Endothelial cell of umbilical vein (primary cell): ENCODE results near the gene MCTP1. TPM values are rescaled to one million over a fixed set of nuclear protein-coding genes. Genes with fewer than 3 reads are reported as not detected.

Source experiments
- BruUV-seq: library from RNA; stranded (reverse); fragments of 400-500 nt; replicated peaks from 2 replicates; lab custom pipeline; 2021; lab: Mats Ljungman, UMichigan
- CTCF ChIA-PET: fragments of 300-600, 350-600 bp; sonication (Branson Sonifier 250); formaldehyde crosslinking; loops from one replicate; lab custom pipeline; 2021; ENCODE audit warnings: antibody characterized with exemption, inconsistent platforms; lab: Charles Lee
- POLR2A ChIA-PET: fragments of 300-600, 350-600 bp; sonication (Branson Sonifier 250); formaldehyde crosslinking; loops from one replicate; lab custom pipeline; 2021; ENCODE audit warnings: antibody characterized with exemption, inconsistent platforms; lab: Charles Lee
- DNase-seq: peaks from one replicate; pipeline ENCODE4 v3.0.0-alpha.2; 2011; ENCODE audit warnings: low read depth, low spot score
- FAIRE-seq: peaks from 2 replicates; lab custom pipeline; 2011; peaks lifted over from hg19 to GRCh38; lab: Jason Lieb, UNC
- H2AFZ ChIP-seq: 2 replicates; pipeline ENCODE4 v1.6.0; 2012; ENCODE audit warnings: low read depth, low read length, control low read depth, inconsistent platforms
- H3K27ac ChIP-seq: 2 replicates; pipeline ENCODE4 v1.5.1; 2011; ENCODE audit warnings: low read depth, mild to moderate bottlenecking, control low read depth, low read length, moderate library complexity; ENCODE audit not compliant: insufficient read depth
- H3K27me3 ChIP-seq, 2 experiments: 2 replicates each; pipeline versions ENCODE4 v1.6.0 to v1.6.1; 2011; ENCODE audit warnings: low read length in 2 of 2, mixed read lengths in 1 of 2; ENCODE audit not compliant: control insufficient read depth in 2 of 2, insufficient read depth in 2 of 2
- H3K36me3 ChIP-seq, 2 experiments: 2 replicates in 1 of 2; 3 replicates in 1 of 2; pipeline ENCODE4 v1.5.1; 2011; ENCODE audit warnings: low read length in 2 of 2, mild to moderate bottlenecking in 1 of 2, moderate library complexity in 1 of 2; ENCODE audit not compliant: control insufficient read depth in 2 of 2, insufficient read depth in 2 of 2; ENCODE audit errors: extremely low read depth in 1 of 2
- H3K4me1 ChIP-seq: 3 replicates; pipeline ENCODE4 v1.5.1; 2011; ENCODE audit warnings: mild to moderate bottlenecking, low read length; ENCODE audit not compliant: control insufficient read depth, insufficient read depth; ENCODE audit errors: extremely low read depth
- H3K4me2 ChIP-seq: 2 replicates; pipeline ENCODE4 v1.6.1; 2011; ENCODE audit warnings: low read length, control low read depth, mixed read lengths; ENCODE audit not compliant: insufficient read depth
- H3K4me3 ChIP-seq, 3 experiments: fragments of 200-600 bp in 1 of 3; sonication (generic), shearing (Covaris generic) in 1 of 3; replicated peaks in 1 of 3; 2 replicates each; pipeline ENCODE4 v1.5.1; 2011 to 2016; ENCODE audit warnings: control low read depth in 3 of 3, low read length in 3 of 3, mild to moderate bottlenecking in 2 of 3, inconsistent platforms in 1 of 3, low read depth in 1 of 3, moderate library complexity in 1 of 3; ENCODE audit not compliant: insufficient read depth in 1 of 3
- H3K79me2 ChIP-seq: 2 replicates; pipeline ENCODE4 v1.6.0; 2012; ENCODE audit warnings: low read length, inconsistent platforms; ENCODE audit not compliant: control insufficient read depth, insufficient read depth
- H3K9ac ChIP-seq: replicated peaks from 2 replicates; pipeline ENCODE3; 2011; ENCODE audit warnings: low read length, control low read depth; ENCODE audit not compliant: insufficient read depth; ENCODE audit errors: extremely low read depth
- H3K9me1 ChIP-seq: replicated peaks from 3 replicates; pipeline ENCODE4 v1.6.0; 2011; ENCODE audit warnings: mild to moderate bottlenecking, low read length; ENCODE audit not compliant: control insufficient read depth, insufficient read depth; ENCODE audit errors: extremely low read depth
- H3K9me3 ChIP-seq: replicated peaks from 2 replicates; pipeline ENCODE4 v1.5.1; 2012; ENCODE audit warnings: low read length, inconsistent platforms; ENCODE audit not compliant: control insufficient read depth, insufficient read depth
- H4K20me1 ChIP-seq: replicated peaks from 2 replicates; pipeline ENCODE3; 2011; ENCODE audit warnings: mild to moderate bottlenecking, low read length; ENCODE audit not compliant: control insufficient read depth, insufficient read depth; ENCODE audit errors: extremely low read depth
- EZH2 ChIP-seq: IDR thresholded peaks from 2 replicates; pipeline ENCODE4 v1.6.1; 2012; ENCODE audit warnings: borderline replicate concordance, low read depth, mild to moderate bottlenecking, moderate library complexity, low read length, inconsistent platforms; ENCODE audit not compliant: severe bottlenecking
- FOS ChIP-seq: IDR thresholded peaks from 2 replicates; pipeline ENCODE4 v1.6.1; 2011; ENCODE audit warnings: mild to moderate bottlenecking, low read length, moderate library complexity, borderline replicate concordance; ENCODE audit not compliant: insufficient read depth
- GATA2 ChIP-seq: IDR thresholded peaks from 2 replicates; pipeline ENCODE4 v1.7.0; 2011; ENCODE audit warnings: low read depth, mild to moderate bottlenecking, moderate library complexity, mixed read lengths, low read length; ENCODE audit not compliant: insufficient read length, insufficient read depth
- JUN ChIP-seq: IDR thresholded peaks from 2 replicates; pipeline ENCODE4 v1.6.1; 2011; ENCODE audit warnings: borderline replicate concordance, low read depth; ENCODE audit not compliant: insufficient read length, insufficient read depth
- MYC ChIP-seq: IDR thresholded peaks from one replicate; pipeline ENCODE4 v1.6.1; 2011; ENCODE audit warnings: mild to moderate bottlenecking, low read depth, low read length
- POLR2A ChIP-seq: IDR thresholded peaks from 2 replicates; pipeline ENCODE4 v1.6.1; 2012; ENCODE audit warnings: low read depth, mild to moderate bottlenecking, control low read depth, low read length
- POLR2AphosphoS5 ChIP-seq: IDR thresholded peaks from 2 replicates; pipeline ENCODE4 v1.6.1; 2012; ENCODE audit warnings: low read depth, mild to moderate bottlenecking, control low read depth, low read length, moderate library complexity; ENCODE audit not compliant: insufficient read depth
- dilution Hi-C: fragments of 300-500 bp; cut with MboI; formaldehyde crosslinking; loops from one replicate; pipeline ENCODE4 v1.15.0; 2019; ENCODE audit warnings: low sequenced_read_pairs; ENCODE audit not compliant: extremely low pct_ligation_motif_present
- intact Hi-C: fragments of 100-400 bp; cut with micrococcal nuclease; formaldehyde crosslinking; loops from one replicate; pipeline ENCODE4 v1.10.0; 2022
- polyA plus RNA-seq, 4 experiments: library from polyadenylated mRNA; depleted of rRNA in 3 of 4; stranded (reverse) in 3 of 4; unstranded in 1 of 4; fragments of >200 nt; gene quantifications; 2 replicates each; pipeline versions ENCODE4 v1.2.1 to v1.2.3, GENCODE V29; 2011 to 2012; ENCODE audit warnings: missing spikeins in 1 of 4
- total RNA-seq: library from RNA; stranded (reverse); gene quantifications from 2 replicates; pipeline ENCODE4 v1.2.3, GENCODE V29; 2021
- TF ChIP-seq, protein P1 (sequence below): IDR thresholded peaks from 2 replicates; pipeline ENCODE4 v1.6.1; 2011; ENCODE audit not compliant: insufficient read depth, insufficient read length
- TF ChIP-seq, protein P2 (sequence below), 2 donors: IDR thresholded peaks; 1 replicate in 1 of 2; 2 replicates in 1 of 2; pipeline ENCODE4 v1.5.1; 2011; ENCODE audit warnings: low read length in 2 of 2, mild to moderate bottlenecking in 2 of 2, moderate library complexity in 2 of 2, control low read depth in 1 of 2, inconsistent platforms in 1 of 2, low read depth in 1 of 2; ENCODE audit not compliant: insufficient read depth in 1 of 2; ENCODE audit errors: extremely low read depth in 1 of 2

Gene MCTP1
- total and polyA plus RNA-seq, 2 donors (not counting 3 experiments of a cell fraction or from before 2014, with no cell fraction given), result 79.3 to 203 TPM

GRCh38 chr5:95098012-95098411 lies 186.9 kb downstream of the MCTP1 start:
- dilution Hi-C loops, result no loop called here
- Histone ChIP-seq H2AFZ (no peak overlapping the region), H3K4me2 (no peak overlapping the region), H3K9me3 (no peaks in the 10 kb centered on the region), H3K9me1 (no peaks in the 10 kb centered on the region), H4K20me1 (no peaks in the 10 kb centered on the region), H3K27ac (no peak overlapping the region), H3K4me1 (no peaks in the 10 kb centered on the region), H3K27me3 (no peaks in the 10 kb centered on the region), H3K9ac (no peak overlapping the region), H3K79me2 (no peaks in the 10 kb centered on the region), H3K4me3 (no peak overlapping the region), H3K36me3 (no peaks in the 10 kb centered on the region)
- TF ChIP-seq FOS, result no peak
- TF ChIP-seq, protein P1, sequence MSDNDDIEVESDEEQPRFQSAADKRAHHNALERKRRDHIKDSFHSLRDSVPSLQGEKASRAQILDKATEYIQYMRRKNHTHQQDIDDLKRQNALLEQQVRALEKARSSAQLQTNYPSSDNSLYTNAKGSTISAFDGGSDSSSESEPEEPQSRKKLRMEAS, result no peak
- TF ChIP-seq JUN, result no peak
- no peak for TF ChIP-seq POLR2A
- TF ChIP-seq, protein P2, sequence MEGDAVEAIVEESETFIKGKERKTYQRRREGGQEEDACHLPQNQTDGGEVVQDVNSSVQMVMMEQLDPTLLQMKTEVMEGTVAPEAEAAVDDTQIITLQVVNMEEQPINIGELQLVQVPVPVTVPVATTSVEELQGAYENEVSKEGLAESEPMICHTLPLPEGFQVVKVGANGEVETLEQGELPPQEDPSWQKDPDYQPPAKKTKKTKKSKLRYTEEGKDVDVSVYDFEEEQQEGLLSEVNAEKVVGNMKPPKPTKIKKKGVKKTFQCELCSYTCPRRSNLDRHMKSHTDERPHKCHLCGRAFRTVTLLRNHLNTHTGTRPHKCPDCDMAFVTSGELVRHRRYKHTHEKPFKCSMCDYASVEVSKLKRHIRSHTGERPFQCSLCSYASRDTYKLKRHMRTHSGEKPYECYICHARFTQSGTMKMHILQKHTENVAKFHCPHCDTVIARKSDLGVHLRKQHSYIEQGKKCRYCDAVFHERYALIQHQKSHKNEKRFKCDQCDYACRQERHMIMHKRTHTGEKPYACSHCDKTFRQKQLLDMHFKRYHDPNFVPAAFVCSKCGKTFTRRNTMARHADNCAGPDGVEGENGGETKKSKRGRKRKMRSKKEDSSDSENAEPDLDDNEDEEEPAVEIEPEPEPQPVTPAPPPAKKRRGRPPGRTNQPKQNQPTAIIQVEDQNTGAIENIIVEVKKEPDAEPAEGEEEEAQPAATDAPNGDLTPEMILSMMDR (IDR thresholded peaks at IDR 0.05; ENCODE audit: extremely low read depth in 1 of 2, insufficient read depth in 1 of 2, low read depth in 1 of 2, low read length in 2 of 2), result no peak
- ChIA-PET POLR2A (no interaction called here), CTCF (interaction anchor here (1.1 kb wide), 1 partner anchor 17 kb away, joined by 3 read pairs; no protein-coding TSS in a partner anchor)
- intact Hi-C loops, result no loop called here
- no TSS peak for BruUV-seq
- no peak for DNase-seq
- no peak for FAIRE-seq

GRCh38 chr5:95093211-95093610 lies 191.7 kb downstream of the MCTP1 start:
- dilution Hi-C loops (no loop called here), intact Hi-C loops (no loop called here)
- Histone ChIP-seq H4K20me1 (no peaks in the 10 kb centered on the region), H3K4me3 (no peak overlapping the region), H3K27me3 (no peaks in the 10 kb centered on the region), H3K36me3 (no peaks in the 10 kb centered on the region), H2AFZ (no peak overlapping the region), H3K9me1 (no peaks in the 10 kb centered on the region), H3K79me2 (no peaks in the 10 kb centered on the region), H3K4me1 (no peaks in the 10 kb centered on the region), H3K9me3 (no peaks in the 10 kb centered on the region), H3K4me2 (no peak overlapping the region), H3K9ac (no peak overlapping the region), H3K27ac (no peak overlapping the region)
- FAIRE-seq (no peak), DNase-seq (no peak)
- TF ChIP-seq POLR2AphosphoS5 (no peak), EZH2 (no peak), MYC (no peak), JUN (no peak), POLR2A (no peak), GATA2 (no peak), FOS (no peak)
- TF ChIP-seq, protein P2 (IDR thresholded peaks at IDR 0.05; ENCODE audit: extremely low read depth in 1 of 2, insufficient read depth in 1 of 2, low read depth in 1 of 2, low read length in 2 of 2), result no peak
- TF ChIP-seq, protein P1, result no peak
- BruUV-seq, result no TSS peak
- CTCF ChIA-PET, result interaction anchor here (2.0 kb wide), 1 partner anchor 18 kb away, joined by 4 read pairs; no protein-coding TSS in a partner anchor
- POLR2A ChIA-PET, result no interaction called here
